Breast epithelium (tissue), 4 donors: ENCODE measurements around the gene CTNNA3. TPM values are rescaled to one million over a fixed set of nuclear protein-coding genes. Genes with fewer than 3 reads are reported as not detected.

ENCODE experiments used
- DNase-seq, 2 donors: peaks; one replicate each; pipeline ENCODE4 v3.0.0-alpha.2; 2019; ENCODE audit warnings: low spot score in 2 of 2
- H3K27ac ChIP-seq, 2 donors: fragments of 200-600 bp; sonication (generic) in 1 of 2; one replicate each; pipeline ENCODE4 v1.5.1; 2016 to 2019; ENCODE audit warnings: mild to moderate bottlenecking in 1 of 2
- H3K27me3 ChIP-seq, 2 donors: fragments of 200-600 bp; sonication (generic) in 1 of 2; one replicate each; pipeline versions ENCODE4 v1.5.1 to v1.6.0; 2017 to 2019; ENCODE audit warnings: control low read depth in 1 of 2, mild to moderate bottlenecking in 1 of 2
- H3K36me3 ChIP-seq: fragments of 200-600 bp; one replicate; pipeline ENCODE4 v1.5.1; 2019
- H3K4me1 ChIP-seq, 2 donors: fragments of 200-600 bp; sonication (generic); one replicate each; pipeline ENCODE4 v1.5.1; 2016 to 2019; ENCODE audit warnings: control low read depth in 1 of 2
- H3K4me3 ChIP-seq, 3 donors: fragments of 200-600 bp; sonication (generic); 1 replicate in 2 of 3; 2 replicates in 1 of 3; pipeline ENCODE4 v1.5.1; 2016 to 2019; ENCODE audit warnings: mild to moderate bottlenecking in 3 of 3, moderate library complexity in 2 of 3
- H3K9me3 ChIP-seq, 2 donors: fragments of 200-600 bp; sonication (generic) in 1 of 2; one replicate each; pipeline ENCODE4 v1.5.1; 2016 to 2019; ENCODE audit warnings: control low read depth in 1 of 2
- CTCF ChIP-seq, 3 donors: fragments of 450-650 bp; IDR thresholded peaks; one replicate each; pipeline ENCODE4 v1.5.1; 2016 to 2017; ENCODE audit warnings: antibody characterized with exemption in 3 of 3, mild to moderate bottlenecking in 3 of 3, moderate library complexity in 3 of 3
- POLR2A ChIP-seq: fragments of 450-650 bp; IDR thresholded peaks from one replicate; pipeline ENCODE4 v1.6.1; 2016; ENCODE audit warnings: antibody characterized with exemption, mild to moderate bottlenecking, moderate library complexity
- POLR2AphosphoS5 ChIP-seq, 3 donors: sonication (generic); formaldehyde crosslinking; IDR thresholded peaks; one replicate each; pipeline ENCODE4 v1.6.1; 2017; ENCODE audit warnings: antibody characterized with exemption in 3 of 3
- intact Hi-C: fragments of 100-400 bp; cut with DNase I; formaldehyde crosslinking; loops from one replicate; pipeline ENCODE4 v1.15.1; 2023; ENCODE audit warnings: low total_unique reads
- total RNA-seq, 3 donors: library from RNA; depleted of rRNA; stranded (reverse); fragments of >200 nt; gene quantifications; one replicate each; pipeline ENCODE4 v1.1.0, GENCODE V29; 2016

The CTNNA3 gene
- total RNA-seq, 3 donors from 2014 or later = 0.33 to 1.1 (median 0.59) TPM

- no peak for TF ChIP-seq CTCF (IDR thresholded peaks at IDR 0.05)
- no peak for TF ChIP-seq POLR2A
- no peak for TF ChIP-seq POLR2AphosphoS5 (IDR thresholded peaks at IDR 0.05)
- no peak overlapping the region for H3K4me3 ChIP-seq
- intact Hi-C loops = no loop called here
Measured at GRCh38 chr10:66294538-66294937, 1401.5 kb downstream of the CTNNA3 start.

GRCh38 chr10:66292922-66293321 is 1403.1 kb downstream of the CTNNA3 start:
- no peaks in the 10 kb centered on the region for H3K36me3 ChIP-seq
- no peaks in the 10 kb centered on the region for H3K4me1 ChIP-seq
- H3K27ac ChIP-seq = no peak overlapping the region
- no peak for TF ChIP-seq POLR2A
- TF ChIP-seq POLR2AphosphoS5 (IDR thresholded peaks at IDR 0.05) = no peak
- TF ChIP-seq CTCF (IDR thresholded peaks at IDR 0.05) = no peak
- no peak overlapping the region for H3K4me3 ChIP-seq
- no peaks in the 10 kb centered on the region for H3K27me3 ChIP-seq
- DNase-seq = no peak
- no peaks in the 10 kb centered on the region for H3K9me3 ChIP-seq
- intact Hi-C loops = no loop called here

More at GRCh38 chr10:66294538-66294937, 1401.5 kb downstream of the CTNNA3 start:
- Histone ChIP-seq H3K27ac (no peak overlapping the region), H3K27me3 (no peaks in the 10 kb centered on the region), H3K4me1 (no peaks in the 10 kb centered on the region), H3K9me3 (no peaks in the 10 kb centered on the region), H3K36me3 (no peaks in the 10 kb centered on the region)
- DNase-seq = no peak

- TF ChIP-seq POLR2A = no peak
- TF ChIP-seq CTCF (IDR thresholded peaks at IDR 0.05) = no peak
- no peak for TF ChIP-seq POLR2AphosphoS5 (IDR thresholded peaks at IDR 0.05)
- H3K27ac ChIP-seq = no peak overlapping the region
- H3K4me1 ChIP-seq = no peaks in the 10 kb centered on the region
- no peaks in the 10 kb centered on the region for H3K36me3 ChIP-seq
- H3K4me3 ChIP-seq = no peak overlapping the region
- DNase-seq = no peak
- intact Hi-C loops = no loop called here
- no peaks in the 10 kb centered on the region for H3K9me3 ChIP-seq
- H3K27me3 ChIP-seq = no peaks in the 10 kb centered on the region
Measured at GRCh38 chr10:66292456-66292855, 1403.5 kb downstream of the CTNNA3 start.

- no peak for TF ChIP-seq POLR2AphosphoS5 (IDR thresholded peaks at IDR 0.05)
- no peak for TF ChIP-seq CTCF (IDR thresholded peaks at IDR 0.05)
- TF ChIP-seq POLR2A = no peak
- Histone ChIP-seq H3K36me3 (no peaks in the 10 kb centered on the region), H3K4me1 (no peaks in the 10 kb centered on the region), H3K9me3 (no peaks in the 10 kb centered on the region), H3K4me3 (no peak overlapping the region), H3K27ac (no peak overlapping the region), H3K27me3 (no peaks in the 10 kb centered on the region)
- intact Hi-C loops = no loop called here
- DNase-seq = no peak
Measured at GRCh38 chr10:66291133-66291532, 1404.9 kb downstream of the CTNNA3 start.

GRCh38 chr10:66284621-66285020 is 1411.4 kb downstream of the CTNNA3 start:
- TF ChIP-seq POLR2AphosphoS5 (IDR thresholded peaks at IDR 0.05) (no peak), POLR2A (no peak), CTCF (IDR thresholded peaks at IDR 0.05) (no peak)
- no peak for DNase-seq
- no peak overlapping the region for H3K27ac ChIP-seq
- no peaks in the 10 kb centered on the region for H3K4me1 ChIP-seq
- H3K27me3 ChIP-seq = no peaks in the 10 kb centered on the region
- no peak overlapping the region for H3K4me3 ChIP-seq
- intact Hi-C loops = no loop called here
- no peaks in the 10 kb centered on the region for H3K36me3 ChIP-seq
- no peaks in the 10 kb centered on the region for H3K9me3 ChIP-seq
